HG02588 (cell line): Measurements from ENCODE around the gene AGAP3.

Source experiments
- ATAC-seq: cut with Tn5 transposase; IDR thresholded peaks from one replicate; pipeline ENCODE4 v1.9.1; 2021; ENCODE audit warnings: mild to moderate bottlenecking, moderate library complexity; ENCODE audit not compliant: unreplicated experiment

The AGAP3 gene

DNA sequence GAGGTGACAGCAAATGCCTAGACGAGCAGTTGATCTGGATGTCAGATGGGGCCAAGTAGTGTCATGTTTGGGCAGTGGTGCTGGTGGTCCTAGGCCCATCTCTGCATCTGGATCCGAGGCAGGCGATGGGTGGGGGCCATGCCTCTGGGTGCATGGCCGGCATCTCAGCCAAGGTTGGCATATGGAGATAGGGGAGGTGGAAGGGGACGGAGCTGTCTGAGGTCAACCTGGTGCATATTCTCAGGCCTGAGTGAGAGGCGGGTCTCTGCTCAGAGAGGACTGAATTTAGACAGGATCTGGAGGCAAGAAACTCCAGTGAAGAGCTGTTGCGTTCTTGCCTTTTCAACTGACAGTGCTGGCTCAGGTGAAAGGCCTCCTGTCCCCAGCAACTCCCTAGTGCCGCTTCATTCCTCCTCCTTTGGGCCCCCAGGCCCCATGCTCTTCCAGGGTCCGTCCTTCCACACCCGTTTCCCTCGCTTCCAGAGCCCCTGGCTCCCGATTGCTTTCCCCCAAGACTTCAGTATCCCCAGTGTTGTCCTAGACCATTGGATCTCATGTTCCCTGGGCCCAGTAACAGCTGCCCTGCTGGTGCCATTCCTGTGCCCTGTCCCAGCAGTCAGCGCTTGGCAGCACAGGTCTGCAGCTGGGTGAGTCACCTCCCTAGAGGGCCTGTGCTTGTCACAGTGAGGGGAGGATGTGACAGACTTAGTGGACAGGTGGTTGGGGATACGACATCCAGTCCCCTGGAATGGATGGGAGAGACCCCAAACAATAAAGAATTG lies 48.7 kb downstream of the AGAP3 start:
- ATAC-seq = no peak

DNA sequence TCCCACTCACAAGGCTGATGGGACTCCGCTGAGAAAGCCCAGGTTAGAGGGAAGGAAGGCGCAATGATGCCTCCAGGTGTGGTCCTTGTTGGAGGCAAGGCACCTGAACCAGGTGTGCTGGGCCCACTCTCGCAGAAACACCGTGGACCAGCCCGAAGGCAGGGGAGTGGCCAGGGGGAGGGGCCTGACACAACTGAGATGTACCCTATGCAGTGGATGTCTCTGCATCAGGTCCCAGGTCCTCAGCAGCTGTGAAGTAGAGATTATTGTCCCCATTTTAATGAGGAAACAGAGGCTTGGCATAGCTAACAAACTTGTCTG lies 49.2 kb downstream of the AGAP3 start:
- ATAC-seq = no peak

DNA sequence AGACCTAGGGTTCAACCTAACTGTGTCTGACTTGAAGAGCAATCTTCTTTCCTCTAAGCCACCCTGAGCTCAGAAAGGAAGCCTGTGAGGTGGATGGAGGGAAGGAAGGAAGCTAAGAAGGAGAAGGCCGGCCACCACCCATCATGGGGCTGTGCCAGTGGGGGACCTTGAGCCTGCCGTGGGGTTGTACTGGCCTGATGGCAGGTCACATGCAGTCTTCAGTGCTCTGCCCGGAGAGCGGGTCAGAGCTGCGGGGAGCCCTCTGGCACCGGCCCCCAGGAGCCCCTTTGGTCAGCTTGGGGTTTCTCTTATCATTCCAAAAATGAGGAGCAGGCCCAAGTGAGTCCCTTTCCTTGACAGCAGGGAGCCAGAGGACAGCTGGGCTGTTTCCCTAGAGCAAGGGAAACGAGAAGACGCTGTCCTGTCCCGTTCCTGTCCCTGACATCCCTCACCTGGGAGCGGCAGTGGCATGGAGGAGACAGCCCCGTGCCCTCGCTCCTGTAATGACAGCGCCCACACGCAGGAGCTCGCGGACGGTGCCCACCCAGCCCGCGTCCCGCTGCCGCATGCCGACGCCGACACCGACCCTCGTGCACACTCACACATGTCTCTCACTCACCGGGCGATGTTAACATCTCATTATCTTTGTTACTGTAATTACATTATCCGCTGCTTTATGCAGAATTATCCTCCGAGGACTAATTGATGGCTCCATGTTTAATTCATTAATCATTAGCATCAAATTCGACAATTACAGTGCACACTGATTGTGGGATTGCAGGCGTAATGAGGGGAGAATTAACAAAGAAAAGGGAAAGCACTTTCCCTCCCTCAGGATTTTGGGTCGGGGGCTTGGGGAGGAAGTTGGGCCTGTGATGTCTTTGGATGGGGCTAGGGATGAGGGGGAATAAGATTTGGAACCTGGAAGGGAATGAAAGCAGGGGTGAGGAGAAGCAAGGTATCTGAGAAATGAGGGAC lies 49.9 kb downstream of the AGAP3 start:
- ATAC-seq = no peak

DNA sequence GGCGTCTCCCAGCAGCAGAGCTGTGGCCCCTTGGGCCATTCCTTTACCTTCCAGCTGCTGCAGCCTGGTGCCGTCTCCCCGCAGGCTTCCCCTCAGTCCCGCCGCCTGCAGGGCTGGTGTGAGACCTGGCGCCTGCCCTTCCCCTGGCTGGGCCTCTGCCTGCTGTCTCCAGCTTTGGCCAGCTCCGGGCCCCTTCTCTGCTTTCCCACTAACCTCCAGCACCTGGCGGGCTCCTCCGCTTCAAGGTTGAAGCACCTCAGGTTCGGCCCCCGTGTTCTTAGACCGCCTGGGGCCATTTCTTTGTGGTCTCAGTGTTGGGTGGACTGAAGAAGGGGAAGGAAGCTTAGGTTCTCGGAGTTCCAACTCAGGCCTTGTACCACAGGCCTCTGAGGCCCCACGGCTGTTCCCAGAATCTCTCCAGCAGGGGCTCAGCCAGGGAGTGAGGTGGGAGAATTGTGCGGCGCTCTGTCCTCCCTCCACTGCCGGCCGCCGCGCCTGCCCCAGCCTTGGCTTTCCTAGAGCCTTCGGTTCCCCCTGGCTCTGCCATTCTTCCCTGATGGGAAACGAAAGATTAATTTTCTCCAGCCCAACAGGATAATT lies 50.9 kb downstream of the AGAP3 start:
- no peak for ATAC-seq

DNA sequence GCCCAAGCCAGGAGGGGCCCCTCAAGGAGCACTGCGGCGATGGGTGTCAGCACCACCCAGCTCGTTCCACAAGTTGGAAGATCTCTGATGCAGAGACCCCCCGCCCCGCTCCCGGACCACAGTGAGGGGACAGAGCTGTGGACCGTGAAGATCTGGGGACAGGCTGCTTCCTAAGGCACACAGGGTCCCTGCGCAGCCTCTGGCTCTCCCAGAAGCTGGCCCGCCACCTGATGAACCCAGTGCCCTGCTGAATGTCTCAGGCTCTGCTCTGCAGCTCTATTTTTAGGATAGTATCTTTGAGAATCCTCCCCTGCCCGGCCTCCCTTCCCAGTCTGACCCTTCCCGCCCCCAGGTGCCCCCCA lies 51.5 kb downstream of the AGAP3 start:
- ATAC-seq = no peak

DNA sequence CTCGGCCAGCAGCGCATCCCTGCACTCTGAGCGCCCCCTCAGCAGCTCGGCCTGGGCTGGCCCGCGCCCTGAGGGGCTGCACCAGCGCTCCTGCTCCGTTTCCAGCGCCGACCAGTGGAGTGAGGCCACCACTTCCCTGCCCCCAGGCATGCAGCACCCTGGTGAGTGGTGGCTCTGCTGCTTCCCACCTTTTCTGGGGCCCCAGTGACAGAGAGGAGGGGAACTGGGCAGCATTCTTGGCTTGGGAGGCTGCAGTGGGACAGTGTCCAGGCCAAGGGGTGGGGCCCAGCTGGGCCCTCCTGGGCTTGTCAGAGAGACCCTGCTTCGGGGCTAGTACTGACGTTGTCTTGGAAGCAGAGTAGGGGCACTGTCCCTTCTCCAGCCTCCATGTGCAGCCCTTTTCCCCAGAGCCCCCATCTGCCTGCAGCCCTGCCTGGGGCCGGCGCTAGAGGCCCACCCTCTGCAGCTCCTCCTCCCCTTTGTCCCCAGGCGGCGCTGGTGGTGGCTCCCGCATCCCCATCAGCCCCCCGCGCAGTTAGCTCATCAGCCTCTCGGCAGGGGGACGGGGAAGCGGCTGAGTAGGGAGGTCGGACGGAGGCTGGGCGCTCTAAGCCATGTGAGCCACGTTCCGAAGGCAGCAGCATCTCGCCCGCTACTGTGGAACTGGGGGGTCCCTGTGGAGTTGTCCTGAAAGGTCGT lies 52.0 kb downstream of the AGAP3 start:
- no peak for ATAC-seq

DNA sequence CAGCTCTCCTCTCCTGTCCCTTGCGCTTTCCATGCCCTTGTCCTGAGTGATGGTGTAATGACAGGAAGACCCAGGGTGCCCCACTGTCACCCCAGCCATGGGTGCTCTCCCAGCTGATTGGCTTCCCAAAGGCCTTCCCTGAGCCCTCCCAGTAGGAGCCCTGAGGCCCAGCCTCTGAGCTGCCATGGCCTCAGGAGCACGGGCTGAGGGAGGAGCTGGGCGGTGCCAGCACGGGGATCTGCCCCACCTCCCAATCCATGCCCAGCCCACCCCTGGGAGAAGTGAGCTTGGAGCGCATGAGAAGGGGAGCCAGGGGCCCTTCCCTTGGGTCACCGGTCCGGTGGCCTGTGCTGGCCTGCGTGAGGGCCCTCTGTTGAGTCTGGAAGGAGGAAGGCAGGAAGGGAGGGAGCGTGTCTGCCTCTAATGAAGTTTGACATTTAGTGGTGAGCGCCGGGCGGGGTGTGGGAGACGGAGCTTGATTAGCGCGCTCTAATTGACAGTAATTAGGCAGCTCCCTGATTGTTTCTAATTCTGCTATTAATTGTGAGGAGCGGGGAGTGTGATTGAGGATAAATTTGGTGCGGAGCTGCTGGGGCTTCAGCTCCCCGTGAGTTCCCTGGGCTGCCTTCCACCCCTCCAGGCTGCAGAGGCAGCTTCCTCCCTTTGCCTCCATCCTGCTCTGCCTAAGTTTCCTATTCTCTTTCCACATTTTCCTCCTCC lies 53.0 kb downstream of the AGAP3 start:
- ATAC-seq = no peak

DNA sequence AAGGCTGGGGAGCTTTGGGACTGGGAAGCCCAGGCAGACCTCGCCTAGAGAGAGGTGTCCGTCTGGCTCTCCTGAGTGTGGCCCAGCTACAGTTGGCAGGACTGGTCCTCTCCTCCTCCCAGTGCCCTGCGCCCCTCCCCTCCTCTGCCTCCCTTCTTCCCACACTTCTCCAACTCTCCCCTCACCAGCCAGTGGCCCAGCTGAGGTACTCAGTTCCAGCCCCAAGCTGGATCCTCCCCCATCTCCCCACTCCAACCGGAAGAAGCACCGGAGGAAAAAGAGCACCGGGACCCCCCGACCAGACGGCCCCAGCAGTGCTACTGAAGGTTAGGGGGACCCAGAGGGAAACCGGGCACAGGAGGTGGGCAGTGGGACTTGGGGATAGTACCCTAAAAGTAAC lies 53.5 kb downstream of the AGAP3 start:
- ATAC-seq = no peak

DNA sequence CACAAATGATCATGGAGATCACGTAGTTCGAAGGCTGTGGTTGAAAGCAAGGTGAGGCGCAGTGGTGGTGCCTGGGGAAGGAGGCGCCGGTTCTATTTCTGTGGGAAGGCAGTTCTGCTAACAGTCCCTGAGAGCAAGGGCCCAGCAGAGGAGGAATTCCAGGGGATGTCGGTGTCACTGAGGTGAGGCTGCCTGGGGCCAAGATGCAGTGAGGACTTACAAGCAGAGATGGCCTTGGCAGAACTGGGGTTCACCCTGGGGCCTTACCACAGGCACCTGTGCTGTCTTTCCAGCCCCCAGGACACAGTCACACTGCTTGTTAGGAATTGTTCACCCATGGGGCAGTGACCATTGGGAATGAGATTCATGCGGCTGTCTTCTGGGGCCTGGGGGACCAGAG lies 54.6 kb downstream of the AGAP3 start:
- no peak for ATAC-seq

DNA sequence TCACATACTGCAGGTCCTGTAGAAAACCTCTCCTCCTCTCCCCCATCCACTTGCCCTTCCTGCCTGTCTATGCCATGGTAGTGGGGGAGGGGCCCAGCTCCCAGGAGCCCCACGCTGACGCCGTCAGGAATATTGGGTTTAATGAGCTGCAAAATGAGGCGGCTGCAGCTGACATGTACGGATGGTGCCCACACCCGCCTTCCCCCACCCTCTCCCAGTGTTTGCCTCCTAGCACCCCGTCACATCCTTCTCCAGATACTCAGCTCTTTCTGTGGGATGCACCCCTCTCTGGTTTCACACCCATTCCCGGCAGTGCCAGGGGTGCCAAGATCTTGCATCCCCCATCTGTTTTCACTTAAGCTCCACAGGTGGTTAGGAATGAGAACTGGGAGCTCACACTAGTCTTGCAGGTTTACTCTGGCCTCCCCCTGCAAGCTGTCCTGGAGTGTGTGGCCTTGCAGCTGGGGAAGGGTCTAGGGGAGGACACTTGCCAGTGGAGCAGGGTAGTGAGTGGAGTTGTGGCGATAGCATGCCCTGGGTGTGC lies 55.1 kb downstream of the AGAP3 start:
- ATAC-seq = no peak

DNA sequence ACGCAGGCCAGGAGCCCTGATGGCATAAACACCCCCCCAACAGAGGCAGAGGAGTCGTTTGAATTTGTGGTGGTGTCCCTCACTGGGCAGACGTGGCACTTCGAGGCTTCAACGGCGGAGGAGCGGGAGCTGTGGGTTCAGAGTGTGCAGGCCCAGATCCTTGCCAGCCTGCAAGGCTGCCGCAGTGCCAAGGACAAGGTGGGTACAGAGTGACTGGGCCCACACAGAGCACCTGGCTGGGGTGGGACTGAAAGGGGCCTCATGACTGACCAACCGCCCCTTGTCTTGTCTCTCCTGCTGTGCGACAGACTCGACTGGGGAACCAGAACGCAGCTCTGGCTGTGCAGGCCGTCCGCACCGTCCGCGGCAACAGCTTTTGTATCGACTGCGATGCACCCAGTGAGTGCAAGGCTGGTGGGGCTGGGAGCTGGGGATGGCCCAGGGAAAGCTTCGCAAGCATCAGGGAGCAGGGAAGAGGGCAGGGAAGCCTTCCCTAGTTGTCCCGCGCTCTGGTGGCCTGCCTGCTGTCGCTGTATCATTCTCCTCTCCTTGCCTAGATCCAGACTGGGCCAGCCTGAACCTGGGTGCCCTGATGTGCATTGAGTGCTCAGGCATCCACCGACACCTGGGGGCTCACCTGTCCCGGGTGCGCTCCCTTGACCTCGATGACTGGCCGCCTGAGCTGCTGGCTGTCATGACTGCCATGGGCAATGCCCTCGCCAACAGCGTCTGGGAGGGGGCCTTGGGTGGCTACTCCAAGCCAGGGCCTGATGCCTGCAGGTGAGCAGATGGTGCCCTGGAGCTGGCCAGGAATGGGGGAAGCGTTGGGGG lies 55.8 kb downstream of the AGAP3 start:
- ATAC-seq = no peak

DNA sequence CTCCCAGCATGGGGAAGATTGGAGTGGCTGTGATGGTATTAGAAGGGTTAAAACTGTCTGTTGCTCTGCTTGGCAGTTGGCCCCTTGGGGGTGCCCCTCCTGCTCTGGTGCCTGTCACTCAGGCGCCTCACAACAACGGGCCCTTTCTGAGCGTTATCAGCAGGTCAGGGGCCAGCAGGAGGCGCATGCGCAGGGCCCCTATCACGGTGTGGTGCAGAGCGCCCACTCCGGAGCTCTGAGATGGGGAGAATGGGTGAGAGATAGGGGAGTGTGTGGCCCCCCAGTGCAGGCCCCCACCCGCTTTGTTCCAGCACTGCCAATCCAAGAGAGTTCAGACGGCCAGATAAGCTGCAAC lies 56.4 kb downstream of the AGAP3 start:
- no peak for ATAC-seq

DNA sequence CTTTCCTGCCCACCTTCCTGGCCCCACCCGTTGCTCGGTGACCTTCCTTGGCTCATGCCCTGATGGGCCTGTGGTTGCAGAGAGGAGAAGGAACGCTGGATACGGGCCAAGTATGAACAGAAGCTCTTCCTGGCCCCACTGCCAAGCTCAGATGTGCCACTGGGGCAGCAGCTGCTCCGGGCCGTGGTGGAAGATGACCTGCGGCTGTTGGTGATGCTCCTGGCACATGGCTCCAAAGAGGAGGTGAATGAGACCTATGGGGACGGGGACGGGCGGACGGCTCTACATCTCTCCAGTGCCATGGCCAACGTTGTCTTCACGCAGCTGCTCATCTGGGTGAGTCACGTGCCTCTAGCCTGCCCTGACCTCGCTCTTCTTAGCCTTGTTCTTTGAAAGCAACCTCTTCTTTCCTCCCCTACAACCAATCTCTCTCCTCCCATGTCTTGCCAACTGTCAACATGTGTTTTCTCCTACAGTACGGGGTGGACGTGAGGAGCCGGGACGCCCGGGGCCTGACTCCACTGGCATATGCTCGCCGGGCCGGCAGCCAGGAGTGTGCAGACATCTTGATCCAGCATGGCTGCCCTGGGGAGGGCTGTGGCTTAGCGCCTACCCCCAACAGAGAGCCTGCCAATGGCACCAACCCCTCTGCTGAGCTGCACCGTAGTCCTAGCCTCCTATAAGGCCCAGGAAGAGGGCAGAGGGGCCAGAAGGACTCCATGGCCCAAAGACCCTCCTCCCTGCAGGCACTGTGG lies 57.2 kb downstream of the AGAP3 start:
- ATAC-seq = no peak

DNA sequence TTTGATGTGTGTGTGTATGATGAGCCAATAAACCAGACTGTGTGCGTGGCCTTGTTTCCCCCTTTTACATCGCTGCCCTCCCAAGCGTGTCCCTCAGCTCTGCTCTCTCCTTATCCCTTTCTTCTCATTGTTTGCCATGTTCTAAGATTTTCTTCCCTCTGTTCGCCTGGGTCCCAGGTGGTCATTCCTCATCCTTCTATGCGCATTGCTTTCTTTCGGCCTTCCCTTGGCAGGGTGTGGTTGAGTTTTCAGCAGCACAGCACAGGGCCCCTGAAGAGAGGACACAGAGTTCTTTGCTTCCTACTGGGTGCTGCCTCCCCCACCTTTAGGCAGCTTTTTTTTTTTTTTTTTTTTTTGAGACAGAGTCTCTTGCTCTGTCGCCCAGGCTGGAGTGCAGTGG lies 58.1 kb downstream of the AGAP3 start:
- no peak for ATAC-seq

DNA sequence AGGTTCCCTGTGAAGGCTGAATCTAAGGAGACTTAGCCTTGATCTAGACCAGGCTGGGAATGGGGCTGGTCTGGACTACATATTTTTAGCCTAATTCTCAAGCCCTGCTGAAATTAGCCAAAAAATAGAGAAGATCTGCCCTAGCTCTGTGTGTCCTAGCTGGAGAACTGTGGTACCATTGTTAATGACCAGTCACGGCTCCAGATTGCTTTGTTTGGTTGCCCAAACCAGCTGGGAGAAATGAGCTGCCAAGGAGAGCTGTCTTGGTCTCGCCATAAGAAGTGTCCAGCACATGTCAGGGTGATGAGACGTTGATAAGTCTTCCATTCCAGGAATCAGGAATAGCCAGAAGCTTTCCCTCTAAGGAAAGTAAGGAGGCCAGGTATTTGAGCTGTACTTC lies 60.5 kb downstream of the AGAP3 start:
- ATAC-seq = no peak

DNA sequence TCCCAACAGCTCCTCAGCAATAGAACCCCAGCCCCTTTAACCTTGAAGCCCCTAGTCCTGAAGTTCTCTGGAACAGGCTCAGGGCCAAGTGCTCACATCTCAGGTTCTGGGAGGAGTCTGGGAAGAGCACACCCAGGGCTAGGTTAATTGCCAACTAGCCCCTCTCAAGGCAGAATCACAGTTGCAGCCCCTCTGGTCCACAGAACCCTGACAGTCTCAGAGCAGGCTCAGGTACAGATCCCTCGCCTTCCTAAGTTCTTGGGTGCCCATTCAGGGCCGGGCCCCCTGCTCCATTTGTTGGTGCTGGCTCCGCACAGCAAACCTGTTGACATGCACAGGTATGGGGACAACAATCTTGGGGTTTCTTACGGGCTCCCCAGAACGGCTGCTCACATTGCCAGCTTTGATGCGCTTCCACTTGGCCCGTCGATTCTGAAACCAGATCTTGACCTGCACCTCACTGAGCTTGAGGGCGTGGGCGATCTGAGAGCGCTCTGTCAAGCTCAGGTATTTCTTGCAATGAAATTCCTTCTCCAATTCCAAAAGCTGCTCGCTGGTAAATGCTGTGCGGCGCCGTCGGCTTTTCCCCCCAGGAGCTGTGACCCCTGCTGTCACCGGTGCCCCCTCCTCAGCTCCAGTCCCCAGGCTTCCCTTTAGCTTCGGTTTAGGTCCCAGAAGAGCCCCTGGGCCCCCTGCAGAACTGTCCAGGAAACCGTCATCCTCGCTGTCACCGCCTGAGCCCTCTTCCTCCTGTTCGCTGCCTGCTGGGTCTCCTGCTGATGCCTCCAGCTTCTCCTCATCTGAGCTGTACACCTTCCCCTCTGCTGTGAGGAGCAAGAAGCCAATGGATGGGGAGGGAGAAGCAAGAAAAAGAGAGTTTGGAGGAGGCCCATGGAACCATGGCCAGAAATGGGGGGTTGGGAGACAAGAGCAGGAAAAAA lies 62.3 kb downstream of the AGAP3 start:
- no peak for ATAC-seq

DNA sequence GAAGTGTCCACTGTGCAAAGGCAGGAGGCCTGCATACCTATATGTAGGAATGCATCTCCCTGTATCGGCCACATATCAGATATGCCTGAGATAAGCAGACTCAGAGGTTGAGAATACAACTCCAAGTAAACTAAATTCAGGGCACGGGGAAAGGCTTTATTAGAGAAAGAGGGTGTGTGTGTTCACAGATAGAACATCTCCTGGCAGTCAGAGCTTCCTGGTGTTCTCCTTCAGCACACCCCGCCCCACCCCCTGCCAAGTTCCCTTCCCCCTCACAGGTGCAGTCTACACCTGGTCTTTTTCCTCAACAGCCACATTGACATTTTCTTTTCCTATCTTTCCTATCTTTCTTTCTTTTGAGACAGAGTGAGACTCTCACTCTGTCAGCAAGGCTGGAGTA lies 64.1 kb downstream of the AGAP3 start:
- ATAC-seq = no peak
